Activated naive CD8-positive, alpha-beta T cell treated with anti-CD3 and anti-CD28 coated beads, Interleukin-2, amount 10 ng/mL, durations not matched to agents 7 days and 5 days (primary cell): ENCODE data around the gene MVK. TPM values are rescaled to one million over a fixed set of nuclear protein-coding genes. Genes with fewer than 3 reads are reported as not detected.

Experiments
- ATAC-seq: fragments of 150-1000 bp; cut with Tn5 transposase; one replicate; pipeline ENCODE4 v1.10.0; 2021; ENCODE audit warnings: low read depth, moderate library complexity
- POLR2A ChIA-PET: fragments of 350-600 bp; sonication (Branson Sonifier 250); formaldehyde crosslinking; loops from one replicate; lab custom pipeline; 2021; ENCODE audit warnings: antibody characterized with exemption; lab: Charles Lee
- DNase-seq: peaks from one replicate; pipeline ENCODE4 v3.0.0; 2021
- H3K27ac Mint-ChIP-seq: one replicate; pipeline ENCODE4 v1.8.0; 2022; ENCODE audit warnings: mild to moderate bottlenecking, mixed read lengths
- H3K27me3 Mint-ChIP-seq: one replicate; pipeline ENCODE4 v1.8.0; 2022; ENCODE audit warnings: mild to moderate bottlenecking, moderate library complexity, mixed read lengths
- H3K36me3 Mint-ChIP-seq: one replicate; pipeline ENCODE4 v1.8.0; 2021; ENCODE audit warnings: mild to moderate bottlenecking, mixed read lengths
- H3K4me1 Mint-ChIP-seq: one replicate; pipeline ENCODE4 v1.8.0; 2021; ENCODE audit warnings: mixed read lengths
- H3K4me3 Mint-ChIP-seq: one replicate; pipeline ENCODE4 v1.8.0; 2022; ENCODE audit warnings: mild to moderate bottlenecking, moderate library complexity, mixed read lengths
- H3K9me3 Mint-ChIP-seq: one replicate; pipeline ENCODE4 v1.8.0; 2021; ENCODE audit warnings: mixed read lengths
- total RNA-seq, 2 experiments: library from RNA; stranded (reverse); gene quantifications; one replicate each; pipeline ENCODE4 v1.2.3, GENCODE V29; 2021

MVK gene
- total RNA-seq, 2 experiments from 2014 or later = 22.4 to 22.6 TPM

DNA sequence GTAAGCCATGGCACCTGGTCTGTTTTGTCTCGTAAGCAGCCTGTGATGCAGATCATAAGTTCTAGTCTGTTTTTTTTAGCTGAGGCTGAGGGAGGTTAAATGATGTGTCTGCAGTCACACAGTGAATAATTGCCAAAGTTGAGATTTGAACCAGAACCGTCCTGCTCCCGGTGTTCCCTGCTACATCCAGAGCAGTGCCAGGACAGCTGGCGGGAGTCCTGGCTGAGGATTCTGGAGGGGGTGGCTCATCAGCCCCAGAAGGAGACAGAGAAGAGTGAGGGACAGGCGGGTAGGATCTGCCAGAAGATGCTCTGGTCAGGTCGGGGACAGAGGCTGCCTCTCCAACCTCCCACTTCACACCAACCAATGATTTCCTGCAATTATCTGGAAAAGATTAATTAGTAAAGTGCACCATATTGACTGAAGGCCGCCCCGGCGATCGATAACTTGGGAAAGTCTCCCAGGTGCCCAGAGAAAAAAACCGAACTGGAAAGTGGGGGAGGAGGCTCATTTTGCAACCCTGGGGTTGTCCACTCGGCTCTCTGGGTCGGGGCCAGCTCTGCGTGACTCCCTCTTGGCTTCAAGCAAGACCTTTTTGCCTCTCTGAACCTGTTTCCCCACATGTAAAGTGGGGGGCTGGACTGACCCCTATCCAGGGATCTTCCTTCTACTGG lies 42.1 kb downstream of the MVK start:
- H3K4me1 Mint-ChIP-seq = no peaks in the 10 kb centered on the region
- DNase-seq (no peak), ATAC-seq (no peak)
- H3K36me3 Mint-ChIP-seq = no peaks in the 10 kb centered on the region
- no peak overlapping the region for H3K27ac Mint-ChIP-seq
- no peaks in the 10 kb centered on the region for H3K9me3 Mint-ChIP-seq
- POLR2A ChIA-PET = no interaction called here
- peaks cover 24% of the 10 kb centered on the region for H3K27me3 Mint-ChIP-seq
- H3K4me3 Mint-ChIP-seq = no peak overlapping the region

DNA sequence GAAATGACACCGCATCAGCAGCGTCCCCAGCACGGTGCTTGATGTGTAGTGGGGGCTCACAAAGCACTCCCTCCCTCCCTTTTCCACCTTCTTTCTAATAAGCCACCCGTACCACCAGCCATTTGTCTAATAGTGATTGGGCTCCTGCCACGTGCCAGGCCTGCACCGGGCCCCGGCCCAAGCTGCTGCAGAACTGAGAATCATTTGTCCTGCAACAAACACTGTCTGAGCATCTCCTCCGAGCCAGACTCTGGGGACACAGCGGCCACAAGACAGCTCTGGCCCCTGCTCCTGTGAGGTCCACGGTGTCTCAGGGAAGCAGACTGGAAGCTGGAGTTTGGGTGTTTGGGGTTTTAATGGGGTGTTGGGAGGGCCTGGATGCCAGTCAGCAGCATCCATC lies 43.9 kb downstream of the MVK start:
- Mint-ChIP-seq H3K4me3 (no peak overlapping the region), H3K36me3 (no peaks in the 10 kb centered on the region), H3K4me1 (peaks cover 3% of the 10 kb centered on the region), H3K9me3 (no peaks in the 10 kb centered on the region), H3K27ac (no peak overlapping the region), H3K27me3 (peaks cover 38% of the 10 kb centered on the region)
- POLR2A ChIA-PET = no interaction called here
- DNase-seq (no peak), ATAC-seq (no peak)

DNA sequence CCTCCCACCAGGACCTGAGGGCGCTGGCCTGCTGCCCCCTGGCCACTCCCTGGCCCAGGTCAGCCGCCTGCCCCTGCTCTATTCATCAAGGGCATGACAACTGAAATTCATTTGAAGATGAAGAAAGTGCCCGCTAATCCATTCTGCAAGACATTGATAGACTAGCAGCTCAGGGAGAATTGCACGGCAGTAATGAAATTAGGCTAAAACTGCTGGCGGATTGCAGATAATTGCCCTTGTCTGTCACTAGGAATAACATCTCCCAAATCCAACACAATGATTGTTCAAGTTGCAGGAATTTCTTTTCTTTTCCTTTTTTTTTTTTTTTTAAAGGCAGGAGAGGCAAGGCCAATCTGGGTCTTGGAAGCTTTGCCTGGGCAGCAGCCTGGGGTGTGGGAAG lies 44.5 kb downstream of the MVK start:
- no peak for ATAC-seq
- peaks cover 3% of the 10 kb centered on the region for H3K4me1 Mint-ChIP-seq
- H3K36me3 Mint-ChIP-seq = no peaks in the 10 kb centered on the region
- POLR2A ChIA-PET = no interaction called here
- H3K4me3 Mint-ChIP-seq = no peak overlapping the region
- no peak overlapping the region for H3K27ac Mint-ChIP-seq
- H3K27me3 Mint-ChIP-seq = peaks cover 39% of the 10 kb centered on the region
- DNase-seq = no peak
- no peaks in the 10 kb centered on the region for H3K9me3 Mint-ChIP-seq

DNA sequence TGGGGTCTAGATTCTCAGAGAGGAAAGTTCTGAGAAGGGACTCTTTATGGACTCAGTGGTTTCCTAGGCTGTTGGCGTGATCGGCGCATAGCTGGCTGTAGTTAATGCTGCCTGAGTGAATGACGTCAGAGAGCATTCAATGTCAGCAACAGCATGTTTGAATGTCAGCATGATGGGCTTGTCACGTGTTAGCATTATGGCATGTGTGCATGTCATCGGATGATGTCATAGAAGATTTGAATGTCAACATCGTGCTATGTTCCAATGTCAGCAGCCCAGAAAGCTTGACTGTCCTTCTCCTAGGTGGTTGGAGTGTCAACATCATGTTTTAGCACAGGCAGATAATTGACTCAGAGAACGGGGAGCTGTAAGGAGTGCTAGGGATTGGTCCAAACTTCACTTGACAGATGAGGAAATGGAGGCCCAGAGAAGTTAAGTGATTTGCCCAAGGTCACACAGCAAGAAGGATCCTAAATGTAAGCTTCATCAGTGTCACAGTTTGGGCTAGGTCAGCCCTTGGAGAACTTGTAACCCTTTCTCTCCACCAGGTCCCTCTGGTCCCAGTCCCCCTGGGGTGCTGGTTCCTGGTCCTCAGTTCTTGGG lies 45.5 kb downstream of the MVK start:
- no peak for DNase-seq
- POLR2A ChIA-PET = no interaction called here
- H3K4me1 Mint-ChIP-seq = peaks cover 3% of the 10 kb centered on the region
- no peaks in the 10 kb centered on the region for H3K36me3 Mint-ChIP-seq
- H3K27me3 Mint-ChIP-seq = peaks cover 36% of the 10 kb centered on the region
- no peak overlapping the region for H3K27ac Mint-ChIP-seq
- H3K4me3 Mint-ChIP-seq = no peak overlapping the region
- ATAC-seq = no peak
- no peaks in the 10 kb centered on the region for H3K9me3 Mint-ChIP-seq

DNA sequence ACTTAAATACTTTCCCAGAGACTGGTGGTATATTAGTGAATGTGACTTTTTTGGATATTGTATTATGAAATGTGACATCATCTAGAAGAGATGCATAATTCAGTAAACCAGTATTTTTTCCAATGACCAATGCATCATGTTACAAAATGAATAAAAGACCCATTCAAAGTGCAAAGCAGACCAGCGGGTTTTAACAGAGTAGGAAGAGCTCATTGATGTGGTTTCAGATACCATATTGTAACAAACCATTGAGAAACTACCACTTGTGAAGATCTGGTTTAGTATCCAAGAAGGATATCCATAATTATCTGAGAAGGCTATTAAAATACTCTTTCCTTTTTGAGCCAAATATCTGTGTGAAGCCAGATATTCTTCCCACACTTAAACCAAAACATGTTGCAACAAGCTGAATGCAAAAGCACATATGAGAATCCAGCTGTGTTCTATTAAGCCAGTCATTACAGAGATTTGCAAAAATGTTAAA lies 47.7 kb downstream of the MVK start:
- POLR2A ChIA-PET = no interaction called here
- no peaks in the 10 kb centered on the region for H3K36me3 Mint-ChIP-seq
- H3K4me3 Mint-ChIP-seq = no peak overlapping the region
- no peak for DNase-seq
- ATAC-seq = no peak
- H3K9me3 Mint-ChIP-seq = no peaks in the 10 kb centered on the region
- H3K4me1 Mint-ChIP-seq = peaks cover 3% of the 10 kb centered on the region
- peaks cover 30% of the 10 kb centered on the region for H3K27me3 Mint-ChIP-seq
- no peak overlapping the region for H3K27ac Mint-ChIP-seq

DNA sequence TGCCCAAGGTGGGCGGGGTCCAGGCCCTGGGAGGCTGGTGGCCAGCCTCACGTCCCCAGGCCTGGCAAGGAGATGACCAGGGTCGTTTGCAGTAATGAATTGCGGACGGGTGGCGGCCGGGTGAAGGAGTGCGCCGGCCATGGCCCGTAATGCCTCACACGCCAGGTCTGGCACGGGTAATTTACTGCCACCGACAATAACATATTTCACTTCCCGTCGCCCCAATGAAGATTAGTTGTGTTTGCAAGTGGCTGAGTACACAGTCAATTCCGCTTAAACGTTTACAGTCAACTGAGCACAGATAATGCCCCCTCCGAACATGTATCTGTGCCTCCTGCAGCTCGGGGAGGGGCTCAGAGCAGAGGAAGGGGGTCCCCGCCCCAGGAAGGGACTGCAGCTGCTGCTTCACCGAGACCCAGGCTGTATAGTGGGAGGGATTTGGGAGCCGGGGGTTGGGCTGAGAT lies 48.3 kb downstream of the MVK start:
- DNase-seq (no peak), ATAC-seq (no peak)
- H3K36me3 Mint-ChIP-seq = no peaks in the 10 kb centered on the region
- peaks cover 29% of the 10 kb centered on the region for H3K27me3 Mint-ChIP-seq
- H3K4me3 Mint-ChIP-seq = no peak overlapping the region
- no peak overlapping the region for H3K27ac Mint-ChIP-seq
- H3K9me3 Mint-ChIP-seq = no peaks in the 10 kb centered on the region
- POLR2A ChIA-PET = no interaction called here
- H3K4me1 Mint-ChIP-seq = peaks cover 3% of the 10 kb centered on the region

DNA sequence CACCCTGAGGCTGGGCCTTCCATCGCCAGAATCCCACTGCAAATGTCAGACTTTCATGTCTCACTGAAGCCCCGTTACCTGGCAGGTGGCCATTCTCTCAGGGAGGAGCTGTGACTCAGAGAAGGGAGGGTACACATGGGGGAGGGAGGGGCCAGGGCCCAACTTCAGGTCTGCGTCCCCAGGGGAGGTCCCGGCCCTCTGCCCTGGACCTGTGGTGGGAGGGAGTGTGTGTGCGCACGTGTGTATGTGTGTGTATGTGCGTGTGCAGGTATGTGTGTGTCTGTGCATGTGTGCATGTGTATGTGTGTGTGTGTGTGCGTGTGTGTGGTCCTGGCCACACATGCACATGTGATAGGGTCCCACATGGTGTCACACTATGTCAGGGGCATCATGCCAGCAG lies 50.9 kb downstream of the MVK start:
- Mint-ChIP-seq H3K4me3 (no peak overlapping the region), H3K9me3 (no peaks in the 10 kb centered on the region), H3K36me3 (no peaks in the 10 kb centered on the region), H3K4me1 (peaks cover 3% of the 10 kb centered on the region), H3K27me3 (peaks cover 29% of the 10 kb centered on the region), H3K27ac (no peak overlapping the region)
- POLR2A ChIA-PET = no interaction called here
- no peak for ATAC-seq
- no peak for DNase-seq

DNA sequence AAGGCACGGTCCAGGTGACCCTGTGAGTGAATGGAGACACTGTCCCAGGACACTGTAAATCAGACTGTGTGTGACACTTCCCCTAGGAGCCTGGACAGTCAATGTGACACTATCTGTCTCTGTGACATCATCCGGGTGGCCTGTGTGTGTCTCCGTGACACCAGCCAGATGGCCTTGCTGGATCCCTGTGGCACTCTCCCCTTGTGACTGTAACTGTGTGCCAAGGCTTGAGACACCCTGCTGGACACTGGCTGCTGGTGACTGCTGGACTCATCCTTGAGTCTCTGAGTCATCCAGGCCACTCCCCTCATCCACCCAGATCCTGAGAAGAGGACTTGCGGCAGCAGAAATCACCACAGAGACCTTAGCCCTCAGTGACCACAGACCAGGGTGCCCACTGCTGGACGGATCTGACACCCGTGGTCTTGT lies 51.6 kb downstream of the MVK start:
- Mint-ChIP-seq H3K36me3 (no peaks in the 10 kb centered on the region), H3K27me3 (peaks cover 29% of the 10 kb centered on the region), H3K27ac (no peak overlapping the region), H3K4me3 (no peak overlapping the region), H3K9me3 (no peaks in the 10 kb centered on the region), H3K4me1 (peaks cover 3% of the 10 kb centered on the region)
- POLR2A ChIA-PET = no interaction called here
- DNase-seq (no peak), ATAC-seq (no peak)

DNA sequence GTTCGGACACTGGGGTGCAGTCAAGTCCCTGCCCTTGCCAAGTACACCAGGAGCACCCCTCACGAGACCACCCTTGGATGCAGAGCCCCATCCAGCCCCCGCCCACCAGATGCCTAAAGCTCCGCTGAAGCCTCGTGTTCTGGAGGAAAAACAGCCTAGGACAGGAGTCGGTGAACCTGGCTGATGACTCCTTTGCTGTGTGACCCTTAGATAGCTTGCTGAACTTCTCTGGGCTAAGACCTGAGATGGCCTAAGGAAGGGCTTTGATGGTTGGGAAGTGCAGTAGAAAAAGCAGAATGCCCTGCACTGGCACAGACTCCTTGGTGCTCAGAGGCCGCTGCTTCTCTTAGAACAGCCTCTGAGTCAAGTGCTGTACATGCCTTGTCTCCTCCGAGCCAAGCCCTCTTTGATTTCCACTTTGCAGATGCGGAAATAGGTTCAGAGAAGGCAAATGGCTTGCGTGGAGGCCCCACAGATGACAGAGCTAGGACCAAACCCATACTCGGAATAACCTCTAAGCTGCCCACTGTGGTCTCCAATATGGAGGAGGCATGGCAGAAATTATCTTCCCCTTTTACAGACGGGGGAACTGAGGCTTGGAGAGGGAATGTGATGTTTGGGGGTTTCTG lies 52.3 kb downstream of the MVK start:
- Mint-ChIP-seq H3K4me3 (no peak overlapping the region), H3K9me3 (no peaks in the 10 kb centered on the region), H3K27ac (no peak overlapping the region), H3K36me3 (no peaks in the 10 kb centered on the region), H3K4me1 (peaks cover 3% of the 10 kb centered on the region), H3K27me3 (peaks cover 33% of the 10 kb centered on the region)
- no peak for DNase-seq
- POLR2A ChIA-PET = no interaction called here
- ATAC-seq = no peak

DNA sequence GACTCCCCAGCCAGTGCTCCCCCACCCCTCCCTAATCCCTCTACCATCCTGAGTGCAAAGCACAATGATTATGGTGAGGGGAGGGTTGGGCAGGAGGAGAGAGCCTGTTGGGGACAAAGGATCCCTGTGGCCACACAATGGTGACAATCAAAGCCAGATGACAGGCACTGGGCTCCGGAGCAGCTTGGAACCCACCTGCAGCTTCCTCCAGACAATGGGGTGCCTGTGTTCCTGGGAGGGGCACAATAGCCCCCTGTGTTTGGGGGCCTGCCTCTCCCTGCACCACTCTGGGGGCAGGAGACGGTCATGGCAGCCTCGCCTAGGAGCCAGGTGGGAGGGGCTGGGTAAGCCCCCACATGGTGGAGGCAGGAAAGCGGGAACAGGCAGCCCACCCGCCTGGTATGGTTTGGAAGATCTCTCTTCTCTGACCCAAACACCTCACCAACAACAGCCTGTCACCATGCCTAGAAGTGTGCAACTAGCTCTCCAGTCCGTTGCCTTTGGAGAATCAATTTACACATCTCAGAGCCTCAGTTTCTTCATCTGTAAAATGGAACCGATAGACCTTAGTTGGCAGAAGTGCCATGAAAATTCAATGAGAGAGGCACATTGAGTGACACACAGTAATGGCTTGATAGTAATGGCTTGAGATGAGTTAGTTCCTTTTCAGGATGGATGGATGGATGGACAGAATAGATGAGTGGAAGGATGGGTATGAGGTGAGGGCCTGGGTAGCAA lies 53.0 kb downstream of the MVK start:
- H3K36me3 Mint-ChIP-seq = no peaks in the 10 kb centered on the region
- no peak overlapping the region for H3K4me3 Mint-ChIP-seq
- ATAC-seq = no peak

DNA sequence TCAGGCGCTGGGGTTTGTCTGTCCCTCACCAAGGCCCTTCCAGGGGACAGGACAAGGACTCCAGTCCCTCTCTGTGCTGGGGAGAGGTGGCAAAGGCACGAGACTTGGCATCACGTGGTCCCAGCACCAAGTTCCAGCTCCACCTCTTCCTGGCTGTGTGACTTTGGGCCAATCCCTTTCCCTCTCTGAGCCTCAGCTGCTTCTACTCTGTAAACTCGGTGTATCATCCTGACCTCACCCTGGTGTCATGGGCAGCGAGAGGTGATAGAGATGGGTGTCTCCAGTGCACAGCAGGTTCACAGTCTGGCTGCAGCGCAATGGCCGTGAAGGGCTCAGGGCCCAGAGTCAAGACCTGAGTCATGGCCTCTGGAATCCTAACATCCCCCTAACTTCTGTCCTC lies 54.0 kb downstream of the MVK start:
- no peaks in the 10 kb centered on the region for H3K4me1 Mint-ChIP-seq
- POLR2A ChIA-PET = no interaction called here
- H3K27ac Mint-ChIP-seq = no peak overlapping the region
- ATAC-seq (no peak), DNase-seq (no peak)
- peaks cover 15% of the 10 kb centered on the region for H3K27me3 Mint-ChIP-seq
- H3K9me3 Mint-ChIP-seq = no peaks in the 10 kb centered on the region
- no peaks in the 10 kb centered on the region for H3K36me3 Mint-ChIP-seq
- no peak overlapping the region for H3K4me3 Mint-ChIP-seq

More for the DNA sequence above, 53.0 kb downstream of the MVK start:
- H3K27me3 Mint-ChIP-seq = peaks cover 26% of the 10 kb centered on the region
- no peak for DNase-seq
- no peak overlapping the region for H3K27ac Mint-ChIP-seq
- no peaks in the 10 kb centered on the region for H3K4me1 Mint-ChIP-seq
- no peaks in the 10 kb centered on the region for H3K9me3 Mint-ChIP-seq
- POLR2A ChIA-PET = no interaction called here

DNA sequence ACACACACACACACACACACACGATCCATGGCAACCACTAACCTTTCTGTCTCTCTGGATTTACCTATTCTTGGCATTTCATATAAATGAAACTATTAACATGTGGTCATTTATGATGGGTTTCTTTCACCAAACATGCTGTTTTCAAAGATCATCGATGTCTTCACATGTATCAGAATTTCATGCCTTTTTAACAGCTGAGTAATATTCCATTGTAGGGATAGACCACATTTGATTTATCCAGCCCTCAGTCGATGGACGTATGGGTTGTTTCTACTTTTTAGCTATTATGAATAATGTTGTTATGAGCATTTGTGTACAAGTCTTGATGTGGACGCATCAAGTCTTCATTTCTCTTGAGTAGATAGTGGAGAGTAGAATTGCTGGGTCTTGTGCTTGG lies 56.5 kb downstream of the MVK start:
- Mint-ChIP-seq H3K36me3 (no peaks in the 10 kb centered on the region), H3K4me1 (no peaks in the 10 kb centered on the region), H3K27ac (no peak overlapping the region), H3K4me3 (no peak overlapping the region), H3K9me3 (peaks cover 4% of the 10 kb centered on the region), H3K27me3 (peaks cover 8% of the 10 kb centered on the region)
- ATAC-seq (no peak), DNase-seq (no peak)
- POLR2A ChIA-PET = no interaction called here

DNA sequence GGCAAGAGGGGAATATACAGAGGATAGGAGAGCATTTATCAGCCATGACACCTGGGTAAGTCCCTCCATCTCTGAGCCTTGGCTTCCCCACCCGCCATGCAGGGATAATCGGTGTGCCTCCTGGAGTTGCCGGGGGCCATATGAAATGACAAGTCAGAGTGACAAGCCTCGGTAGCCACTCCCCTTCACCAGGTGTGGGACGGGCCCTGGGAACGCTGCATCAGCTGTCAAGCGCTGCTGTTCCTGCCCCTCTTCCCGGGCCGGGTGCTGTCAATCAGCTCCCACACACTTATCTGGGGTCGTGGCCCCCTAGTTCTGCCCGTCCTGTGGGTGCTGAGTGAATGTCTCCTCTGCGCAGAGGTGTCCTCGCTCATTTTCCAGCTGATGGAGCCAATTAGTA lies 57.2 kb downstream of the MVK start:
- Mint-ChIP-seq H3K4me1 (no peaks in the 10 kb centered on the region), H3K4me3 (no peak overlapping the region), H3K27ac (no peak overlapping the region), H3K27me3 (peaks cover 8% of the 10 kb centered on the region), H3K36me3 (no peaks in the 10 kb centered on the region), H3K9me3 (peaks cover 4% of the 10 kb centered on the region)
- POLR2A ChIA-PET = no interaction called here
- DNase-seq = no peak
- no peak for ATAC-seq
